Hepatocyte (in vitro differentiated cells): ENCODE measurements around the gene RNPC3.

Experiments
- CTCF ChIP-seq: fragments of 200-600 bp; sonication (generic); IDR thresholded peaks from 2 replicates; pipeline ENCODE4 v1.5.1; 2016; ENCODE audit warnings: antibody characterized with exemption, mild to moderate bottlenecking; ENCODE audit not compliant: poor library complexity
- EZH2phosphoT487 ChIP-seq: fragments of 200-600 bp; sonication (generic); IDR thresholded peaks from one replicate; pipeline ENCODE4 v1.6.1; 2018; ENCODE audit warnings: antibody characterized with exemption, mild to moderate bottlenecking, low read depth, moderate library complexity; ENCODE audit not compliant: unreplicated experiment, severe bottlenecking

GRCh38 chr1:103569493-103569892, 44.0 kb downstream of the RNPC3 start:
- TF ChIP-seq CTCF (no peak), EZH2phosphoT487 (no peak)
